Measurements from ENCODE around the gene LAMA3.

Gene LAMA3

DNA sequence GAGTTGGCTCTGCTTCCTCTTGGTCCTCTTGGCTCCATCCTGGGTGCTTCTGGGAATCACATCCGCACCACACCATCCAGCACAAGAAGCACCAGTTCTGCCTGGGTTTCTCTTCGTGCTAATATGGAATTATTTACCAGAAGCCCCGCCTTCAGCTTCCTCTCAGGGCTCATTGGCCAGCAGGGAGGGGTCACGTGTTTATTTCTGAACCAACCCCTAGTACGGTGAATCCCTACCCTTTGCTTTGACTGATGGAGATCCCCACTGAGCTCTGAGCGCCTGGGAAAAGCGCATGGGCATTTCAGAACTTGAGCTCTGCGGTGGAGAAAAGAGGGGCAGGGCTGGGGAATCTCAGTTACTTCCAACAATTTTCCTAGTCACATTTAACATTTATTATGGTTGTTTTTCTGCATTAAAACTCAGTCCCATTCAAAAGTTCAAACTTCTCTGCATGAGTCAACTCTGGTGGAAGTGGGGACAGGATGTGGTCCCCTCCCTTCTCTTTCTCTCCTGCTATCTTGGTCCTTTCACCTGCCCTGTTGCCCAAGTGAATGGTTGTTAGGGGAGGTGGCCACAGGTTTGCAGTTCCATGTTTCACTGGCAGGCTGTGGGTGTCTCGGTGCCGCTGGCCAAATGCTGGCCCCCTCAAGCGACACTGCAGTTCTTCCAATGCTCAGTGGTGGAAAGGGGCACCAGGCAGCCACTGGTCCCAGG is 248.9 kb downstream of the LAMA3 start:
- no peak for DNase-seq (ENCODE audit: low read depth, low spot score)

DNA sequence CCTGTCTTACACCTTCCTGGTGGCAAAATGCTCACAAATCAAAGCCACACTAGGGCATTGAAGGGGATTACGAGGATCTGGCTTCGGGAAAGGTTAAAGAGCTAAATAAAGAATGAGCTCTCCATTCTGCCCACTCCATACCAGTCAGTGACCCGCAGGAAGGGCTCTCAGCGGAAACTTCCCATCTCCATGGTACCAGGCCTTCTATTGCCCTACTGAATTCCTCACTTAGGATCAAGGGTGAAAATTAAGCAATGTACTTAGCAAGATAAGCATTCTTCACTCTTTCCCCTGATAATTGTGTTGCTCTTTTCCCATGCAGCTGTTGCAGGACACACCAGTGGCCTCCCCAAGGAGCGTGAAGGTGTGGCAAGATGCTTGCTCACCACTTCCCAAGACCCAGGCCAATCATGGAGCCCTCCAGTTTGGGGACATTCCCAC is 249.7 kb downstream of the LAMA3 start:
- no peak for DNase-seq (ENCODE audit: low read depth, low spot score)

DNA sequence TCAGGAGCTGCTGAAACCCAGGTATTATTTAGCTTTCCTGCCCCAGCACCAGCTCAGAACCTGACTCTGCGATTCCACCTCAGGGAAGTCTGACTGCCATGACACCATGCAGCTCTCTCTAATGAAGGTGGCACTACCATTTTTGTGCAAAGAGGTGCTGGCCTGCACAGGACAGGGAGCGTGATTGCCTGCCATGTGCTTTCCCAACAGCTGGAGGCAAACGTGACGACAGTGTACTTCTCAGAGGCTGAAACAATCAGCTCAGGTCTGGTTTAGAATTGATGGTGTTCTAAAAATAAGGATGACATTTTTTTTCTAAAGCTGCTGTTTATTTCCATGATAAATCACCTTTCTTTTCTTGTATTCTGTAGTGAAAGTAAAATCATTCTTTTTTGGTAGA is 250.1 kb downstream of the LAMA3 start:
- DNase-seq (ENCODE audit: low read depth, low spot score), result no peak

DNA sequence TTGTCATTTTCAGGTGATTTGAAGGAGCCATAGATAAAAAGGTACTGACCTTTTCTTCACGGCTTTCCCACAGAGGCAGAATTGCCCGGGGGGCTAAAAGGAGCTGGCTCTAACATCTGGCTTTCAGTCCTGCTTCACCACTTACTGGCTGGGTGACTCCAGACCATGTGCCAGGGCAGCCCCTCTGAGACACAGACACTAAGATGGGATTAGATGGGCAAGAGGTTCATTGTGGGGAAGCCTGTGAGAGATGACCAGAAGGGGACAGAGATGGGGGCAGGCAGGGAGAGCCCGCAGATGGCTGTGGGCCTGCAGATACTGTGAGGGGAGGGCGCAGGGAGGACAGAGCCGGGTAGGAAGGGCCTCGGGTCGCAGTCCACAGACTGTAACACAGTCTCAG is 250.6 kb downstream of the LAMA3 start:
- DNase-seq (ENCODE audit: low read depth, low spot score), result no peak

DNA sequence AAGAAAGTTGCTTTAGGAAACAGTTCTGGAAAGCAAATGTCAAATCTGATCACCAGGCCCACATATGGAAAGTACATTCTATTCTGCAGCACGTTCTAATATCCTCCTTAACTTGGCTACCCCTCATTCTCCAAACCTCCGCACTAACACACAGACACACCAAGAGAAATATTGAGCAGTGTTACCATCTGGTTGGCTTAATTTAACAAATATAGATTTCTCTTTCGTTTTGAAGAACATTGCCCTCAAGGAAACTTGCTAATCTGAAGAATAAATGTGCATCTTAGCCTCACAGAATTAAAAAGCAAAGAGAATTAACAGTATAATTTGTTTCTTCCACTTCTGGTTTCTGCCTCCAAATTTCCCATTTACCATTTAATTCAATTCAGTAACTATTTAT is 252.5 kb downstream of the LAMA3 start:
- no peak for DNase-seq (ENCODE audit: low read depth, low spot score)

DNA sequence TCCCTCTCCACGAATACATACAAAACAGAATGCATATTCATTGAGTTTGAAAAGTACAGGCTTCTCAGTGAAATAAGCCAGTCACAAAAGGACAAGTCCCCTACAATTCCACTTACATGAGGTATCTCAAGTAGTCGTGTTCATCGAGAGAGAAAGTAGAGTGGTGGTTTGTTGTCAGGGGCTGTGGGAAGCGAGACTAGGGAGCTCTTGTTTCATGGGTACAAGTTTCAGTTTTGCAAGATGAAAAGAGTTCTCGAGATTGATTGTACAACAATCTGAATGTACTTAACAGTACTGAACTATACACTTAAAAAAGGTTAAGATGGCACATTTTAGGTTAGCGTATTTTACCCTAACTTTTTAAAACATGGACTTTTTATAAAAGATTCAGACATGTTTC is 253.9 kb downstream of the LAMA3 start:
- DNase-seq (ENCODE audit: low read depth, low spot score), result no peak

DNA sequence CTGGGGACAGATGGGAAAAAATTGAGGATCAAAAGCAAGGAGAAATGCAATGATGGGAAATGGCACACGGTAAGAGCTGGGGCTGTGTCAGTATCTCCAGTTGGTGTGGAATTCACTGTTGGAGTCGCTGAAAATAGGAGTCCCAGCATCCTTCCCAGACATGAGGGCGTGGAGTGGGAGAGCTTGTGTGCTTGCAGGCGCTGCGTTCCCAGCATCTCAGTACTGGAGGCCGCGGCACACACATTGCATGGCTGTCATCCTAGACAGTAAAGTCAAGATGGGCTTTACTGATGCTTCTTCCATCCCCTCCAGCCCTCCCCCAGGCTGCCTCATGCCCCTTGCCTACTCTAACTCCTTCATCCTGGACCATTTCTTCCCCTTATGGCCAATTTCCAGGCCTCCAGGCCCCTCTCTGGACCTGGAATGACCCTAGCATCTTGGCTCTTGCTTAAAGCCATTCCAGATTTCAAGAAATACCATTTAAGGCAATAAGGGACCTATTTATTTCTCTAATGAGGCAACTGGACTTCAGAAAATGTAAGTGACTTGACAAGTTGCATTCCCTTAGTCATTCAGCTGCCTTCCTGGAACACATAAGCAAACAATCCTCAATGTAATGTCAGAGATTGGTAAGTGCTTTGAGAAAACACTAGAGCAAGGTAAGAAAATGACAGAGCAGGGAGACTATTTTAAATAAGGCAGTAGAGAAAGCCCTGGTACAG is 254.8 kb downstream of the LAMA3 start:
- no peak for DNase-seq (ENCODE audit: low read depth, low spot score)

DNA sequence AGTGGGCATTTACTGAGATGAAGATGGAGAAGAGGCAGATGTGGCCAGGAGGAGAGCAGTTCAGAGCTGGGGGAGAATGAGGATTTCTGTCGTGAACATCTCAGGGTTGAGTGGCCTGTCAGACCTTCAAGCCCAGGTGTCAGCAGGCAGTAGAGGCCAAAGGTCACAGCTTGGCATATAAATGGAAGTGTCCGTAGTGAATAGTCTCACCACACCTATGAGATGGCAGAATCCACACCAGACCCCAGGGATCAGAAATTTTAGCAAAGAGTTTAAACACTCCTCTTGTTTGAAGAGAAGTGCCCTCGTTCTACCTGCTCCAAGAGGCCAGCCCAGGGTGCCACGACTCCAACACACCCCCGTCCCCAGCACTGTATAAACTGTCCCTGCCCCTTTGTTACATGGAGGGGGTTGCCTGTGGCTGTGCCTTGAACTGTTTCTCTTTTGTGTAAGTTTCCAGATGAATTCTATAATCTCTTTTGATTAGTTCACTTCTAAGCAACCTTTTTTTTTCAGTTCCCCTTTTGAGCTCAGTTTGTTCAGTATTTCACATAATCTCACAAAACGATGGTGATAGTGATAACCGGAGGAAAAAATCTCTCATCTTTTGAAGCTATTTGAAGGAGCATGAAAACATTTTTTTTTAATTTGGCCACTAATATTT is 256.3 kb downstream of the LAMA3 start:
- no peak for DNase-seq (ENCODE audit: low read depth, low spot score)

DNA sequence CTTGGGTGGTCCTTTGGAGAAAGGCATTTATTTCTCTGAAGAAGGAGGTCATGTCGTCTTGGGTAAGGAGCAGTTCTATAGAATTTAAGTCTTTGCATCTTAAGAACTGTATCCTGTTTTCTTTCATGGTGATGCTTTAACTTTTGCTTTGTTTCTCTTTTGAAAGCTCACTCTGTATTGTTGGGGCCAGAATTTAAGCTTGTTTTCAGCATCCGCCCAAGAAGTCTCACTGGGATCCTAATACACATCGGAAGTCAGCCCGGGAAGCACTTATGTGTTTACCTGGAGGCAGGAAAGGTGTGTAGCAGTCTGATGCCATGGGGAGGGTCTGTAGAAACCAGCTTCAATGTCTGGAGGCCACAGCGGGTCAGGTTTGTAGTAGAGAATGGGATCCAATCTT is 260.6 kb downstream of the LAMA3 start:
- no peak for DNase-seq (ENCODE audit: low read depth, low spot score)

DNA sequence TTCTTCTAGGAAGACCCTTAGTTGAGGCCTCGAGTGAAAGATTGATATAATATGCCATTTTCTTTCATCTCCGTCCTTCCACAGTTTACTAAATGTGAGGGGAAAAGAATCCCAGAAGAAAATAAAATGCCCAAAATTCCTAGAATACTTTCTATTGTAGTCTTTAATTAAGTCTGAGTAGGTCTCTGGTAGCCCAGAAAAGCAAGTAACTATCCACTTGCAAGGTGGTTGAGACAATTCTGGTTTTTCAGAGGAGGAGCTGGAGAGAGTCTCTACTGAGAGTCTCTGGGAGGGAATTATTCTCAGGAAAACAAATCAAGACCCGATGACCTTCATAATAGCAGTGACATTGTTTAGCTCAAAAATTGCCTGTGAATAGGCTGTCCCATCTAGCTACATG is 261.4 kb downstream of the LAMA3 start:
- no peak for DNase-seq (ENCODE audit: low read depth, low spot score)

DNA sequence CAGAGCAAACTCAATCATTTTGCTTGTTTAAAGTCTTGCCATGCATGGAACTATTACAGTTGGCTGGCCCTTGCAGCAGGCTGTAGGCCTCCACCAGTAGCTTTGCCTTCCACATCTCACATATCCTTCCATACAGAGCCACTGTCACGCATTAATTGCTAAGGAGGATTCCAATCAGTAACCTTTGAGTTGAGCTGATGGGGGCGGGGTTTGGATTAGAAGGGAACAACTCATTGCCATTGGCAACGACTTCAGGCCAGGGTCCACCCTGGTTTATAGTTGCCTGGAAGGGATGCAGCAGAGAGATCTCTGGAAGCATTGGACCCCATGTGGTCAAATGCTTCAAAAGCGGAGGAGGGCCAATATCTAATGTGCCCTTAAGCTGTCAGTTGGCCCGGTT is 262.0 kb downstream of the LAMA3 start:
- no peak for DNase-seq (ENCODE audit: low read depth, low spot score)

DNA sequence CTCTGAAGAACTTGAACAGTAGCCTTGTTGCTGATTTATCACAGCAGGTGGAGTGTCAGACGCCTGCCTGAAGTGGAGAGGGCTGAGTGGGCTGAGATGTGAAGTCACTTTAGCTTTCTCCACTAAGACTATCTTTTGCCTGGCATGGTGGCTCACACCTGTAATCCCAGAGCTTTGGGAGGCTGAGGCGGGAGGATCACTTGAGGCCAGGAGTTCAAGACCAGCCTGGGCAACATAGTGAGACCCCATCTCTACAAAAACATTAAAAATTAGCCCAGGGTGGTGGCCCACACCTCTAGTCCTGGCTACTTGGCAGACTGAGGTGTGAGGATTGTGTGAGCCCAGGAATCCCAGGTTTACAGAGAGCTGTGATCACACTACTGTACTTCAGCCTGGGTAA is 264.7 kb downstream of the LAMA3 start:
- no peak for DNase-seq (ENCODE audit: low read depth, low spot score)

DNA sequence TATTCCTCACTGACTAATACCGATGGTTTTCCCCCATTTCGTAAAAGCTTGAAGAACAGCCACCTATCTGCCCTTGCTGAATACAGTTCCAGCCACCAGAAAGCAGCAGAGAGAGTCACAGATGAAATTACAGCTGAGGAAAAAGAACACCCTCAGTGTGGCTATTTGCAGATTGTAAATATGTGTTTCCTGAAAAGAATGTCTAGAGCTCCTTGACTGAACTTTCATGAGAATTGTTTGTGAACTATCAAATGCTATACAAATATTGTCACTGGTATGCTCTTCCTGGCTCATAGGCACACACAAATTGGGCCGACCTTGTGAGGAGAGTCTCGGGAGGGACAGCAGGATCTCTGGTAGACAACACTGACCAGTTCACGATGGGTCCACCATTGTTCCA is 267.2 kb downstream of the LAMA3 start:
- no peak for DNase-seq (ENCODE audit: low read depth, low spot score)

DNA sequence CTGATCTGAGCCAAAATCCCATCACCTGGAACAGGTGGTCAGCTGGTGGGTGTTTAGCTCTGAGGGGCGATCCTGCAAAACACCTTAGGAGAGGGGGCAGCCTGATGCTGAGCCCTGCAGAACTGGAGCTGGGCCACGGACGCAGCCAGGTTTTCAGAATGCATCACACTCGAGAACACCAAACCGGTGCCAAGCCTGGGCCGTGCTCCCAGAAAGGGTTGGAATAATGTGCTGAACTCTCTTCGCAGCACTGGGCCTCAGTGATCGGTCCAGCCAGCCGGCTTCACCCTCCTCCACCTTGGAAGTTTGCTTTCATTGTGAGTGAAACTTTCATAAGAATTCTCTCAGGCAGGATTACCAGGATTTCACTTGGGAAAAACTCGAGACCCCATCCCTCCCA is 268.8 kb downstream of the LAMA3 start:
- no peak for DNase-seq (ENCODE audit: low read depth, low spot score)

DNA sequence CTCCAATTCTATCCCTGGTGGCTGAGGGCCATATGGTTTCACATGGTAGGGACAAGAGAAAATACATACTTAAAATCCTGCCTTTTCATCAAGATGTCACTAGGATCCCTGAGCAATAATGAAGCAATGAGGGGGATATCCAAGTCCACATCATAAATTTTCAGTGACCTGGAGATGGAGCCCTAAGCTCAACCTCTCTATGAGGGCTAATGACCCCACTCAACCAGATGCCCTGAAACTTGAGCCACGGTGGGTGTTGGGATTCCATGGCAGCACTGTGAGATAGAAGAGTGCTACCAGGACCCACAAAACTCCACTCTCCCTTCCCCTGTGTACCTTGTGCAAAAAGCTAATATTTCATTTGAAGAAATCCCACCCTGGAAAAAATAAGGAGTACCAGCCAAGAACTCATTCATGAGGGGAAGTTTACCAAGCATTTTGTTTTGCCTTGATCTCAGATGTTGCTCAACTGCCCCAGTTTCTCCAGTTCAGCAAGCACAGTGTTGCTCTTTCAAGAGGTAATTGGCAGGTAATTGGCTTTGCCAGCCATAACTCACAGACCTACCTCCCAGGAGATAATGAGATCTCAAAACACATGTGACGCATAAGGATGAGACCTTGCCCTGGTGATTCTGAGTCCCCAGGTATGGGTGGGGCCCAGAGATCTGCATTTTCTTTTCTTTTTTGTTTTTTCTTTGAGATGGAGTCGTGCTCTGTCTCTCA is 274.4 kb downstream of the LAMA3 start:
- DNase-seq (ENCODE audit: low read depth, low spot score), result no peak

DNA sequence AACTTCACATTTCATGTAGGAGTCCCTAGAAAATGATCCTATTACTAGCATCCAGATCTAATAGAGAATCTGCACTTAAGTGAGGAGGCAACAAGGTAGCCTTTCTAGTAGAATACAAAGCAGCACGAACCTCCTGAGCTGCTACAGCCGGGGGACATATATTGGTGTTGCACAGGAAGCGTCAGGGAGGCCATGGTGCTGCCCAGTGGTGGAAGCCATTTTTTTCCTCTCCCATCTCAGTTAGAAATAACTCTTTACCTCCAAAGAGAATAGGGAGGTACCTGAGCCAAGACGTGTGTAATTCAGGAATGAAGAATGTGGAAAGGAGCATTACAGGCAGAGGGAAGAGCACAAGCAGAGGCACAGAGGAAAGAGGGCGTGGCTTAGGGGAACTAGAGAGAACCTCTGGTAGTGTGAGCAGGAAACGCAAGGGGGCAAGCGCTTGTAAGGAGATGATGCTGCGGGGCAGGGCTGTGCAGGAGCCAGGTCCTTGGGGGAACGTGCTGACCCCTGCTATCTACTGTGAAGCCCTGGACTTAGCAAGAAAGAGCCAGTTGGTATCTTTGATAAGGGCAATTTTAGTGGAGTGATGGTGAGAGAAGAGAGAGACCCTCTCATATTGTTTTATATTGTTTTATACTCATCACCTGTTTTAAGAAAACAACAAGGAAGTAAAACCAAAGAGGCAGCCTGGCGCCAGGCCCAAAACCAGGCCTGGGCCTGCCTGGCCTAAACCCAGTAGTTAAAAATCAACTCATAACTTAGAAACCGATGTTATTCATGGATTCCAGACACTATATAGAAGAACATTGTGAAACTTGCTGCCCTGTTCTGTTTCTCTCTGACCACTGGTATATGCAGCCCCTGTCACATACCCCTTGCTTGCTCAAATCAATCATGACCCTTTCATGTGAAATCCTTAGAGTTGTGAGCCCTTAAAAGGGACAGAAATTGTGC is 275.3 kb downstream of the LAMA3 start:
- DNase-seq (ENCODE audit: low read depth, low spot score), result no peak

DNA sequence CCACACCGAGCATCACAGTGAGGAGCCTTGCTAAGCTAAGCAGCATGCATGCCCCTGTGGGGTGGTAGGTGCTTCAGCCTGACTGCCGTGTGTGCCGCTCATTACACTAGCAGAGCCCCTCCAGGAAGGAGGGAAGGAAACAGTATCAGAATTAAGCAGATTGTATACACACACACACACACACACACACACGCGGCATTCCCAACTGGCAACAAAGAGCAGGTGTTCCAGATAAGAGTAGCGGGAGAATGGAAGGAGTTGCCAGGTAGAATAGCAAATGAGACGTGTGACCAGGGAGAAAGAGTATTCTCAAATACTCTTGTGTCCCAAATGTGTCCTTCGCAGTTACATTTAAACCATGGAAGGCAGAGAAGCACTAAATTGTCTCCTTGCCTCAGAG is 277.7 kb downstream of the LAMA3 start:
- DNase-seq (ENCODE audit: low read depth, low spot score), result no peak

DNA sequence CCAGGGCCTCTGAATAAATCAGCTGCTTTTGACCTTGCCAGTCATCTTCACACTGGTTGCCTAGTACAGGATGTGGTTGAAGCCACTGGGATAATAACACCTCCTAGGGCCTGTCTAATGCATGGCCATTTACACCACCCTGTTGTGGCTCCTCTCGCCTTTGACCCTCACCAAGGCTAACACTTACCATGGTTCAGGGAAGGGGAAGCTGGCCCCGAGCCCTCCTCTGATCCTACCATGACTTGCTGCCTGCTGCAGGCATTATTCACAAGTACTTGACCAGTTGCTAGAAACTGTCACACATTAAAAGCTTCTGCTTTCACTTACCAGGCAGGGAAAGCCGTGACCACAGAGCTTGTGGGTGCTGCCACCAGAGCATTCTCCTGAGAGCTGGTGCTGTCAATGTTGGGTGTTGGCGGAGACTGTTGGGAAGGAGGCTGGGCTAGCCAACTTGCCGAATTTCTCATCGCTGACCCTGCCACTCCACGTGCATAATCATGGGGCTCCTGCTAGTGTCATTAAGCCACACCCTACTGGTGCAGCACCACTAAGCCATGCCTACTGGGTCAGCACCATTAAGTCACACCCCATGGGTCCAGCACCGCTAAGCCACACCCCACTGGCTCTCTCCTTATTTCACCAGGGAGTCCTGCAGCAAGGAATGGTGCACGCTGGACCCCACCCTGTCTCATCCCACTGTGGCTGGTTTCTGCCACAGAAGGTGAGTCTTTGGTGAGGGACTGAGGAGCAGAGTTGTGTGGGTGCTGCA is 278.3 kb downstream of the LAMA3 start:
- DNase-seq (ENCODE audit: low read depth, low spot score), result no peak

DNA sequence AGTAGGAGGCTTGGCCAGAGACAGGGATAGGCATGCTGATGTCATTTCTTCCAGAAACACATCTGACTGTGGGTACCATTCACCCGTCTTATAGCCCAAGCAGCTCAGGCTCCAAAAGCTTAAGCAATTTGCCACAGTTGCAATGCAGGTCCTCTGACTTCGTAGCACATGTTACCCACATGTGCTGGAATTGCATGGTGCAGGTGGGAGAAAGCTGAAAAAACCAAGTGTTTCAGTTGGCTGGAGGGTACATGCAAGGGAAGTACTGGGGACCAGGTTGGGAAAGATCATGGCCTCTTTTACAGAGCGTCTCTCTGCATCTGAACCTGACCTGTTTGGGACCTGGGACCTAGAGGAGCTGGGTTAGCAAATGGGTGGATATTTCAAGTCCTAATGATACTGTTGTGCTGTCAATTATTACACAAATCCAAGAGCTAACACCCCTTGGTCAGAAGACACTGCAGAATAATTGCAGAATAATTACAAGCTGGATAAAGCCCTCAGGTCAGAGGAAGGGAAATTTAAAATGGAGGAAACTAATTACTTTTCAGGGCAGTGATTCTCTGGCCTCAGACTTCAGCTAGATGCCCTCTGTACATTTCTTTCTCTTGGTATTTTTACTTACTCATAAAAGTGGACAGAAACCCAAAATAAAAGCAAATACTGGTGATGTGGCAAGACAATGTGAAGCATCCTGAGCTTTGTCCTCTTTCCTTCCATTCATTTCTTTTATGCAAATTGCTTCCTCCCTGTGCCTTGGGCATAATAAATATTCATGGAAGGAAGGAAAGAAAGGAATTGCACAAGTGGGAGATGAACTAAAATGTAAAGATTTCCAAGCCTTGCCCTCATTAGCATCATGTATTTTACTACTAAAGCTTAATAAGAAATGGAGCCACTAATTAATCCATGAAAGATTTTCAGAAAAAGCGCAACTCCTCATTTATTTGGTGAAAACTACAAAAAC is 279.7 kb downstream of the LAMA3 start:
- DNase-seq (ENCODE audit: low read depth, low spot score), result no peak

All from activated CD4-positive, CD25-positive, alpha-beta regulatory T cell treated with anti-CD3 and anti-CD28 coated beads, Interleukin-2, amount 50 U/mL, for 16 hours (primary cell).